Heart left ventricle (tissue), 13 donors: ENCODE data around the gene SELENOM.

Source experiments
- POLR2A ChIP-seq, 2 donors: fragments of 450-650 bp; IDR thresholded peaks; one replicate each; pipeline ENCODE4 v1.6.1; 2017; ENCODE audit warnings: antibody characterized with exemption in 2 of 2, mild to moderate bottlenecking in 2 of 2, moderate library complexity in 2 of 2
- TF ChIP-seq, protein P1 (sequence below), 12 donors: fragments of 200-600 bp; sonication (generic) in 4 of 12; IDR thresholded peaks; one replicate each; pipeline versions ENCODE4 v1.5.0 to v1.8.0; 2018 to 2022; ENCODE audit warnings: antibody characterized with exemption in 12 of 12, mild to moderate bottlenecking in 5 of 12
- donor health status: ischemic (EF 13 %, LVEDD 7.1; RV severe dilation, severe dysfunction).
- donor health status: DM: no; HTN: yes; CAD: no.
- donor health status: DM: no; HTN: no; CAD: no.
- donor health status: ischemic (EF 25% LVEDD 6.9; RV normal size, moderate dysfunction).
- donor health status: ischemic (EF 25% LVEDD 5.7; RV mildly dilated, moderate dysfunction).
- donor health status: ischemic (EF 35%, LVEDD 5.7; RV mildly dilated, moderate dysfunction).
- donor health status: nonischemic (EF 11% LVEDD 7.7; RV severe dilation, severe dysfunction).
- donor health status: DM: yes; HTN: yes; CAD: no.
- donor health status: PGD.
- donor health status: ischemic (EF 29% LVEDD 5.4; RV normal size, mild dysfunction).
- donor health status: nonischemic (EF 23%, LVEDD 6.1; RV moderate dilation, normal function).

DNA sequence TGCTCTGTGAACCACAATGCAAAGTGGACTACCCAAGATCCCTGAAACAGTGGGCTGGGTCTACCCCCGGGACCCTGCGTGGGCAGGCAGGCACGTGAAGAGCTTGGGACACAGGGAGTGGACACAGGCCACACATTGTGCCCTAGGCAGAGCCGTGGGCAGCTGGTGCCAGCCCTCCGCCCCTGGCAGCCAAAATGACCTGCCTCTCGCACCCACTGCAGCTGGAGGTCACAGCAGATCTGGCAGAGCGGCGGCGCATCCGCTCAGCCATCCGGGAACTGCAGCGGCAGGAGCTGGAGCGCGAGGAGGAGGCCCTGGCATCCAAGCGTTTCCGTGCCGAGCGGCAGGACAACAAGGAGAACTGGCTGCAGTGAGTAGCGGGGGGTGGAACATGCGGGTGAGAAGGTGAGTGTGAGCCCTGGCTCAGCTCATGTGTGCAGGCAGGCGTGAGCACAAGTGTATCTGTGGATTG, 19.6 kb downstream of the SELENOM start:
- TF ChIP-seq, protein P1, sequence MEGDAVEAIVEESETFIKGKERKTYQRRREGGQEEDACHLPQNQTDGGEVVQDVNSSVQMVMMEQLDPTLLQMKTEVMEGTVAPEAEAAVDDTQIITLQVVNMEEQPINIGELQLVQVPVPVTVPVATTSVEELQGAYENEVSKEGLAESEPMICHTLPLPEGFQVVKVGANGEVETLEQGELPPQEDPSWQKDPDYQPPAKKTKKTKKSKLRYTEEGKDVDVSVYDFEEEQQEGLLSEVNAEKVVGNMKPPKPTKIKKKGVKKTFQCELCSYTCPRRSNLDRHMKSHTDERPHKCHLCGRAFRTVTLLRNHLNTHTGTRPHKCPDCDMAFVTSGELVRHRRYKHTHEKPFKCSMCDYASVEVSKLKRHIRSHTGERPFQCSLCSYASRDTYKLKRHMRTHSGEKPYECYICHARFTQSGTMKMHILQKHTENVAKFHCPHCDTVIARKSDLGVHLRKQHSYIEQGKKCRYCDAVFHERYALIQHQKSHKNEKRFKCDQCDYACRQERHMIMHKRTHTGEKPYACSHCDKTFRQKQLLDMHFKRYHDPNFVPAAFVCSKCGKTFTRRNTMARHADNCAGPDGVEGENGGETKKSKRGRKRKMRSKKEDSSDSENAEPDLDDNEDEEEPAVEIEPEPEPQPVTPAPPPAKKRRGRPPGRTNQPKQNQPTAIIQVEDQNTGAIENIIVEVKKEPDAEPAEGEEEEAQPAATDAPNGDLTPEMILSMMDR (IDR thresholded peaks at IDR 0.05) = no peak
- TF ChIP-seq POLR2A (IDR thresholded peaks at IDR 0.05) = no peak
